Omental fat pad (tissue), 4 donors: Measurements from ENCODE around the gene COL23A1. TPM values are rescaled to one million over a fixed set of nuclear protein-coding genes. Genes with fewer than 3 reads are reported as not detected.

Experiments
- ATAC-seq: fragments of 150-250 bp; one replicate; pipeline ENCODE4 v1.9.1; 2016; ENCODE audit warnings: mild to moderate bottlenecking, moderate library complexity; ENCODE audit not compliant: low FRiP score
- DNase-seq: peaks from one replicate; pipeline ENCODE4 v3.0.0-alpha.2; 2019; ENCODE audit warnings: low spot score
- total RNA-seq, 4 donors: library from RNA; depleted of rRNA; stranded (reverse); fragments of >200 nt; gene quantifications; one replicate each; pipeline ENCODE4 v1.1.0, GENCODE V29; 2016
- TF ChIP-seq, protein P1 (sequence below), 3 donors: fragments of 450-650 bp; IDR thresholded peaks; one replicate each; pipeline ENCODE4 v1.5.1; 2016 to 2017; ENCODE audit warnings: antibody characterized with exemption in 3 of 3, mild to moderate bottlenecking in 3 of 3, moderate library complexity in 2 of 3

COL23A1 gene
- total RNA-seq, 4 donors from 2014 or later: 0.12 to 1.0 (median 0.49) TPM

DNA sequence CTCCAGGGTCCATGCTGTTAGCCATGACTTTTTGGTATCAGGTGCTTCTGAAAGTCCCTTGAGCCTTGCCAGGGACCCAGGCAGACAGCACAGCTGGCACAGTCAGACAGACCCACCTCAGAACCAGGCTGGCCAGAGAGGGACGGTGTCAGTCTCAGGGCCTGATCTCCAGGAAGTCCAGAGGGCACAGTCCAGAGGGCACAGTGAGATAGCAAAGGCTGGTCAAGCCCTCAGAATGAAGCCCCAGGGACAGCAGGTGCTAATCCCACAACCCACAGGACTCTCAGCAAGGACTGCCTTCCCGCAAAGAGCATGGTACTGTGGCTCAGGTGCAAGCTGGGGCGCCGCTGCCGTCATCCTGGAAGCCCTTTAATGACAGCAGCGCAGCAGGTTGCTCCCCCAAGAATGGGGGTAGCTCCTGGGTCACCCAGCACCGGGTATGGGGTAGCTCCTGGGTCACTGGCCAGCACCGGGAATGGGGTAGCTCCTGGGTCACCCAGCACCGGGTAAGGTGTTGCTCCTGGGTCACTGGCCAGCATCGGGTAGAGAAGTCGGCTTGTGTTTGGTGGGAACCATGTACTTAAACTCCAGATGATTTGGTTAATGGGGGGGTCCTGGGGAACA is 252.0 kb downstream of the COL23A1 start:
- no peak for DNase-seq
- no peak for ATAC-seq

DNA sequence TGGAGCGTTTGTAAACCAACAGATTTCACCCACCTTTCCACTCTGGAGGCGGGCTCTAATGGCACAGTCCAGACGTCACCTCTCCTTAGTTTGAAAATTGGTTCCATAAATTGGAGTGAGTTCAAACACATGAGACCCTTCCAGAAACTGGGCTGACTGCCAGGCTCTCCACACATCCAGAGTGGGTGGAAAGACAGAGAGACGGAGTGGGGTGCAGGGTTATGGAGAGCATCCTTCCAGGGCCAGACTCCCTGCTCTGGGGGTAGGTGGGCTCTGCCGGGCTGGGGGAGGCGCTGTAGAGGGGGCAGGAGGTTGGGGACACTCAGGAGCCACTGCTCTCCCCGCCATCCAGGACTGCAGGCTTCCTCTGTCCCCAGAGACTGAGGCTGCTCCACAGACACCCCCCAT is 252.9 kb downstream of the COL23A1 start:
- no peak for DNase-seq
- ATAC-seq: no peak
- TF ChIP-seq, protein P1, sequence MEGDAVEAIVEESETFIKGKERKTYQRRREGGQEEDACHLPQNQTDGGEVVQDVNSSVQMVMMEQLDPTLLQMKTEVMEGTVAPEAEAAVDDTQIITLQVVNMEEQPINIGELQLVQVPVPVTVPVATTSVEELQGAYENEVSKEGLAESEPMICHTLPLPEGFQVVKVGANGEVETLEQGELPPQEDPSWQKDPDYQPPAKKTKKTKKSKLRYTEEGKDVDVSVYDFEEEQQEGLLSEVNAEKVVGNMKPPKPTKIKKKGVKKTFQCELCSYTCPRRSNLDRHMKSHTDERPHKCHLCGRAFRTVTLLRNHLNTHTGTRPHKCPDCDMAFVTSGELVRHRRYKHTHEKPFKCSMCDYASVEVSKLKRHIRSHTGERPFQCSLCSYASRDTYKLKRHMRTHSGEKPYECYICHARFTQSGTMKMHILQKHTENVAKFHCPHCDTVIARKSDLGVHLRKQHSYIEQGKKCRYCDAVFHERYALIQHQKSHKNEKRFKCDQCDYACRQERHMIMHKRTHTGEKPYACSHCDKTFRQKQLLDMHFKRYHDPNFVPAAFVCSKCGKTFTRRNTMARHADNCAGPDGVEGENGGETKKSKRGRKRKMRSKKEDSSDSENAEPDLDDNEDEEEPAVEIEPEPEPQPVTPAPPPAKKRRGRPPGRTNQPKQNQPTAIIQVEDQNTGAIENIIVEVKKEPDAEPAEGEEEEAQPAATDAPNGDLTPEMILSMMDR (IDR thresholded peaks at IDR 0.05): no peak

More for the DNA sequence above, 252.0 kb downstream of the COL23A1 start:
- TF ChIP-seq, protein P1 (IDR thresholded peaks at IDR 0.05): no peak

DNA sequence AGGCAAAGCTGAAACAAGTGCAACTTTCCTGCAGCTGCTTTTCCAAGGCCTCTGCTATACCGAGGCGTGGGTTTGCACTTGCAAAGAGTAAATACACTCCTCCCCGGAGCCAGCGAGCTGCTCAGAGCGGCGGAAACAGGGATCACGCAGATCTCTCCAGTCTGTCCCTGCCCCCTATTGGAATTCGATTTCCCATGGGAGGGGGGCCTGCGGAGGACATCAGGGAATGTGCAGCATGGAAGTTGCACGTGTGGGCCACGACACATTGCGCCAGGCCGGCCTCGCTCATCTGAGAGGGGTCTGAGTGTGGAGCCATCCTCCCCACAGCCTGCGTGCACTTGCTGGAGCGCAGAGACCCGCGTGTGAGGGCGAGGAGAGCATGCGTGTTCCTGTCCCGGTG is 253.3 kb downstream of the COL23A1 start:
- DNase-seq (no peak), ATAC-seq (no peak)
- TF ChIP-seq, protein P1 (IDR thresholded peaks at IDR 0.05): no peak

DNA sequence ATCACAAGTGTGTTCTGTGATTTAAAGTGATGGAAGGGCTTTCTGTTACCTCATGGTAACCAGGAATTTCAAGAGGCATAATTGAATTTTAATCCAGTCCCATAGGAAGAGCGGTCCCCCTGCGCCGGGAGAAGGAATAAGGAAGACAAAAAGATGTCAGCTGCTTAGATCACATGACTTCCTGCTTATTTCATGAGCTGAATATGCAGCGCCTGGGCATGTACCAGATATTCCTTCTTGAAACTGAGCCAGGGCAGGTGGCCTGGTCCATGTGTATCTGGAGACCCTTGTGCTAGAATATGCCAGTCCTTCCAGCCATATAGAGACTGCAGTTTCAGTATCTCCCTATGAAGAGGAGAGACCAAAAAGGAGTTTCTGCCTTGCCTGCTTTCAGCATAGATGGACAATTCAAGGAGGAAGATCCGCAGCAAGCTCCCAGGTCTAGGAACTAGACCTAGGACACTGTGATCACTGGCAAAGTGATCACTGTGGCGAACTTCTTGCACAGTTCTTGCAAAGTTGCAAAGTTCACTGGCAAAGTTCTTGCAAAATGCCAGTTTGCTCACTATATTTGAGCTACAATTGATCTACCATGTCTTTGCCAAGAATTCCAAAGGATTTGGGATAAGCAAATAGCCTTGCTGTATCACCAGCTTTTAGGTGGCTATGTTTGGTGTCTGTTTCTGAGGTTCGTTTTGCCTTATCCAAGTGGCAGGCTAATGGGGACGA is 254.7 kb downstream of the COL23A1 start:
- TF ChIP-seq, protein P1 (IDR thresholded peaks at IDR 0.05): no peak
- no peak for DNase-seq
- no peak for ATAC-seq

DNA sequence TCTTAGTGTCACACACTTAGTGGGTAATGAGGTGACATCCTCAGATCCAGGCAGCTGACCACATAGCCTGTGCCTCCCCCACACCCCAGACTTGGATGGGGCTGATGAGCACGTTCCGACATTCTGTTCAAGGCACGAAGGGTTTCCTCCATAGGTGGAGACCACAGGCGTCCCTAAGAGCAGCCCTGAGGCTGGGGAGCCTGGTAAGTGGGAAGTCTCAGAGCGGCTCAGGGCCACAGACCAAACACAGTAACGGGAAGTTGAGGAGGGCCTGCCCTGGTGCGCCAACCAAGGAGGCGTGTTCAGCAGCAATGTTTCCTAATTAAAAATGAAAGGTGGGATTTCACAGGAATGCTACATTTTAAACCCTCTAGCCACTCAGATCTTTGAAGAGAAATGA is 255.3 kb downstream of the COL23A1 start:
- TF ChIP-seq, protein P1 (IDR thresholded peaks at IDR 0.05): no peak
- ATAC-seq (no peak), DNase-seq (no peak)

DNA sequence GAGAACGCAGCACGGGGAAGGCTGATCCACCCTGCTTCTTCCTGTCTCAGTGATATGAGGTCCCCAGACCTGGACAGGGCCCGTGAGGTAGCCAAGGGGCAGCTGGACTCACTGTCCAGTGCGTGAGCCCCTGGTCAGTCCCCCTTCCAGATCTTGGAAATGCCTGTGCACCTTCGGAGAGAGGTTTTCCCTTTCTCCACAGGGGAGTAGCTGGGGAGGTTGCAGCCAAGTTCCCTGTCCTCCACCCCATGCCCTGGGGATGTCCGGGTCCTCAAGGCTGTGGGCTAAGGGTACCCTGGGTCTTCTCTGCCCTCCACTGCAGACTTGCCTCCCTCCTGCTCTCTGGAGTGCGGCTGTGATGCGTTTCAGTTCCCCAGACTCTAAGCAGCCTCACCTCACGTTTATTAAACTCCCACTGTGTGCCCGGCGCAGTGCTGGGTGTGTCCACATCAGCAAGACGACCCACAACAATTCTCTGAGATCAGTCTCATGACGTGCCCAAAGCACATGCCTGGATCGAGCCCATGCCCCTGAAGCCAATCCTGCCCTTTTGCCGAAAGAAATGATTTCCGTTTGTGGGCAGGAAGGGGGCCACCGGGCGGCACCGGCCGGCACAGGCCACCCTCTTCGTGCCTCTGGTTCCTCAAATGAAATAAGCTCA is 256.2 kb downstream of the COL23A1 start:
- DNase-seq: no peak
- TF ChIP-seq, protein P1 (IDR thresholded peaks at IDR 0.05): no peak
- no peak for ATAC-seq
